Activated CD8-positive, alpha-beta memory T cell treated with anti-CD3 and anti-CD28 coated beads, Interleukin-2, amount 10 ng/mL, durations not matched to agents 7 days and 5 days (primary cell): ENCODE measurements around the gene WASHC4. TPM values are rescaled to one million over a fixed set of nuclear protein-coding genes. Genes with fewer than 3 reads are reported as not detected.

ENCODE experiments used
- ATAC-seq: fragments of 150-1000 bp; cut with Tn5 transposase; one replicate; pipeline ENCODE4 v1.10.0; 2021; ENCODE audit warnings: moderate library complexity
- CTCF ChIA-PET: fragments of 350-600 bp; sonication (Branson Sonifier 250); formaldehyde crosslinking; loops from one replicate; lab custom pipeline; 2021; ENCODE audit warnings: antibody characterized with exemption; lab: Charles Lee
- DNase-seq: peaks from one replicate; pipeline ENCODE4 v3.0.0-alpha.2; 2020
- H3K27ac Mint-ChIP-seq: one replicate; pipeline ENCODE4 v1.8.0; 2021; ENCODE audit warnings: mild to moderate bottlenecking, mixed read lengths
- H3K27me3 Mint-ChIP-seq: one replicate; pipeline ENCODE4 v1.8.0; 2021; ENCODE audit warnings: mixed read lengths
- H3K36me3 Mint-ChIP-seq: one replicate; pipeline ENCODE4 v1.8.0; 2021; ENCODE audit warnings: mild to moderate bottlenecking, mixed read lengths
- H3K4me1 Mint-ChIP-seq: one replicate; pipeline ENCODE4 v1.8.0; 2021; ENCODE audit warnings: mixed read lengths
- H3K4me3 Mint-ChIP-seq: one replicate; pipeline ENCODE4 v1.8.0; 2021; ENCODE audit warnings: mild to moderate bottlenecking, moderate library complexity, mixed read lengths
- H3K9me3 Mint-ChIP-seq: one replicate; pipeline ENCODE4 v1.8.0; 2022; ENCODE audit warnings: low read depth, mixed read lengths
- total RNA-seq, 2 experiments: library from RNA; stranded (reverse); gene quantifications; one replicate each; pipeline ENCODE4 v1.2.3, GENCODE V29; 2021

WASHC4 gene
- total RNA-seq, 2 experiments from 2014 or later, result 40.1 to 45.6 TPM

- peaks cover 6% of the 10 kb centered on the region for H3K4me1 Mint-ChIP-seq
- no peak overlapping the region for H3K27ac Mint-ChIP-seq
- no peak overlapping the region for H3K4me3 Mint-ChIP-seq
- peaks cover 59% of the 10 kb centered on the region for H3K27me3 Mint-ChIP-seq
- peaks cover 2% of the 10 kb centered on the region for H3K36me3 Mint-ChIP-seq
- no peak for DNase-seq
- CTCF ChIA-PET, result no interaction called here
- ATAC-seq, result no peak
- H3K9me3 Mint-ChIP-seq, result peaks cover 3% of the 10 kb centered on the region
Observed at GRCh38 chr12:105102673-105103072, 4.9 kb upstream of the WASHC4 start.

GRCh38 chr12:105104762-105105161 lies 2.8 kb upstream of the WASHC4 start:
- H3K4me3 Mint-ChIP-seq, result no peak overlapping the region
- H3K36me3 Mint-ChIP-seq, result peaks cover 3% of the 10 kb centered on the region
- DNase-seq, result no peak
- CTCF ChIA-PET, result no interaction called here
- peaks cover 3% of the 10 kb centered on the region for H3K9me3 Mint-ChIP-seq
- H3K4me1 Mint-ChIP-seq, result peaks cover 18% of the 10 kb centered on the region
- no peak overlapping the region for H3K27ac Mint-ChIP-seq
- peaks cover 38% of the 10 kb centered on the region for H3K27me3 Mint-ChIP-seq
- ATAC-seq, result no peak

- peak overlapping the region; percentile 91 for H3K4me3 Mint-ChIP-seq
- peaks cover 3% of the 10 kb centered on the region for H3K9me3 Mint-ChIP-seq
- H3K27ac Mint-ChIP-seq, result no peak overlapping the region
- ATAC-seq (no peak), DNase-seq (no peak)
- CTCF ChIA-PET, result no interaction called here
- H3K27me3 Mint-ChIP-seq, result peaks cover 29% of the 10 kb centered on the region
- peaks cover 9% of the 10 kb centered on the region for H3K36me3 Mint-ChIP-seq
- peaks cover 27% of the 10 kb centered on the region for H3K4me1 Mint-ChIP-seq
Observed at GRCh38 chr12:105106621-105107020, 910 bp upstream of the WASHC4 start.

- Mint-ChIP-seq H3K27me3 (peaks cover 25% of the 10 kb centered on the region), H3K27ac (peak overlapping the region; percentile 96), H3K36me3 (peaks cover 13% of the 10 kb centered on the region), H3K4me1 (peaks cover 31% of the 10 kb centered on the region), H3K4me3 (peak overlapping the region; percentile 91), H3K9me3 (peaks cover 3% of the 10 kb centered on the region)
- ATAC-seq, result peak; percentile 2
- no peak for DNase-seq
- CTCF ChIA-PET, result interaction anchor here (1.3 kb wide), 1 partner anchor 127 kb away, joined by 3 read pairs; no protein-coding TSS in a partner anchor
Observed at GRCh38 chr12:105107171-105107493, 399 bp upstream of the WASHC4 start.

- Mint-ChIP-seq H3K4me3 (peak overlapping the region; percentile 91), H3K27ac (peak overlapping the region; percentile 75), H3K4me1 (peaks cover 38% of the 10 kb centered on the region), H3K36me3 (peaks cover 32% of the 10 kb centered on the region), H3K9me3 (peaks cover 5% of the 10 kb centered on the region), H3K27me3 (peaks cover 10% of the 10 kb centered on the region)
- ATAC-seq (no peak), DNase-seq (peak; percentile 41)
- CTCF ChIA-PET, result no interaction called here
Observed at GRCh38 chr12:105109465-105110212, 2.1 kb downstream of the WASHC4 start.

GRCh38 chr12:105110851-105111250 lies 3.3 kb downstream of the WASHC4 start:
- ATAC-seq, result no peak
- Mint-ChIP-seq H3K4me1 (peaks cover 40% of the 10 kb centered on the region), H3K27ac (no peak overlapping the region), H3K9me3 (peaks cover 2% of the 10 kb centered on the region), H3K27me3 (peaks cover 7% of the 10 kb centered on the region), H3K4me3 (no peak overlapping the region), H3K36me3 (peaks cover 35% of the 10 kb centered on the region)
- CTCF ChIA-PET, result no interaction called here
- DNase-seq, result no peak

- Mint-ChIP-seq H3K9me3 (peaks cover 2% of the 10 kb centered on the region), H3K4me3 (no peak overlapping the region), H3K36me3 (peaks cover 52% of the 10 kb centered on the region), H3K4me1 (peaks cover 34% of the 10 kb centered on the region), H3K27ac (no peak overlapping the region), H3K27me3 (no peaks in the 10 kb centered on the region)
- CTCF ChIA-PET, result interaction anchor here (1.1 kb wide), 1 partner anchor 731 kb away, joined by 3 read pairs; no protein-coding TSS in a partner anchor
- ATAC-seq, result no peak
- no peak for DNase-seq
Observed at GRCh38 chr12:105113094-105113493, 5.6 kb downstream of the WASHC4 start.

- H3K27me3 Mint-ChIP-seq, result no peaks in the 10 kb centered on the region
- CTCF ChIA-PET, result no interaction called here
Observed at GRCh38 chr12:105116969-105117368, 9.4 kb downstream of the WASHC4 start.

GRCh38 chr12:105120551-105120950 lies 13.0 kb downstream of the WASHC4 start:
- H3K9me3 Mint-ChIP-seq, result no peaks in the 10 kb centered on the region
- DNase-seq (no peak), ATAC-seq (no peak)
- H3K27ac Mint-ChIP-seq, result no peak overlapping the region
- CTCF ChIA-PET, result no interaction called here
- H3K4me1 Mint-ChIP-seq, result peaks cover 5% of the 10 kb centered on the region
- no peak overlapping the region for H3K4me3 Mint-ChIP-seq
- H3K36me3 Mint-ChIP-seq, result peaks cover 59% of the 10 kb centered on the region
- no peaks in the 10 kb centered on the region for H3K27me3 Mint-ChIP-seq

More at GRCh38 chr12:105116969-105117368, 9.4 kb downstream of the WASHC4 start:
- Mint-ChIP-seq H3K4me1 (peaks cover 11% of the 10 kb centered on the region), H3K27ac (no peak overlapping the region), H3K4me3 (no peak overlapping the region), H3K36me3 (peaks cover 69% of the 10 kb centered on the region), H3K9me3 (peaks cover 2% of the 10 kb centered on the region)
- DNase-seq (no peak), ATAC-seq (no peak)

- Mint-ChIP-seq H3K36me3 (peaks cover 51% of the 10 kb centered on the region), H3K27ac (no peak overlapping the region), H3K9me3 (no peaks in the 10 kb centered on the region), H3K4me1 (no peaks in the 10 kb centered on the region), H3K4me3 (no peak overlapping the region), H3K27me3 (no peaks in the 10 kb centered on the region)
- CTCF ChIA-PET, result no interaction called here
- no peak for ATAC-seq
- DNase-seq, result no peak
Observed at GRCh38 chr12:105138248-105138647, 30.7 kb downstream of the WASHC4 start.

- no peak for ATAC-seq
Observed at GRCh38 chr12:105141320-105141922, 33.9 kb downstream of the WASHC4 start.

GRCh38 chr12:105142259-105142658 lies 34.7 kb downstream of the WASHC4 start:
- Mint-ChIP-seq H3K36me3 (peaks cover 44% of the 10 kb centered on the region), H3K27me3 (no peaks in the 10 kb centered on the region), H3K27ac (no peak overlapping the region), H3K4me3 (no peak overlapping the region), H3K4me1 (no peaks in the 10 kb centered on the region), H3K9me3 (no peaks in the 10 kb centered on the region)
- CTCF ChIA-PET, result no interaction called here
- DNase-seq (no peak), ATAC-seq (no peak)

More at GRCh38 chr12:105141320-105141922, 33.9 kb downstream of the WASHC4 start:
- H3K4me3 Mint-ChIP-seq, result no peak overlapping the region
- peaks cover 43% of the 10 kb centered on the region for H3K36me3 Mint-ChIP-seq
- H3K27ac Mint-ChIP-seq, result no peak overlapping the region
- no peak for DNase-seq
- H3K4me1 Mint-ChIP-seq, result no peaks in the 10 kb centered on the region
- CTCF ChIA-PET, result no interaction called here
- H3K27me3 Mint-ChIP-seq, result no peaks in the 10 kb centered on the region
- no peaks in the 10 kb centered on the region for H3K9me3 Mint-ChIP-seq

GRCh38 chr12:105156260-105156659 lies 48.7 kb downstream of the WASHC4 start:
- Mint-ChIP-seq H3K36me3 (peaks cover 37% of the 10 kb centered on the region), H3K27ac (no peak overlapping the region), H3K9me3 (no peaks in the 10 kb centered on the region), H3K27me3 (no peaks in the 10 kb centered on the region), H3K4me3 (no peak overlapping the region), H3K4me1 (no peaks in the 10 kb centered on the region)
- CTCF ChIA-PET, result interaction anchor here (1.0 kb wide), 1 partner anchor 21 kb away, joined by 4 read pairs; no protein-coding TSS in a partner anchor
- ATAC-seq (no peak), DNase-seq (no peak)

- DNase-seq (no peak), ATAC-seq (no peak)
- H3K4me3 Mint-ChIP-seq, result no peak overlapping the region
- H3K9me3 Mint-ChIP-seq, result no peaks in the 10 kb centered on the region
- CTCF ChIA-PET, result no interaction called here
- H3K36me3 Mint-ChIP-seq, result peaks cover 40% of the 10 kb centered on the region
- H3K4me1 Mint-ChIP-seq, result no peaks in the 10 kb centered on the region
- H3K27me3 Mint-ChIP-seq, result no peaks in the 10 kb centered on the region
- no peak overlapping the region for H3K27ac Mint-ChIP-seq
Observed at GRCh38 chr12:105157606-105158005, 50.1 kb downstream of the WASHC4 start.
